HCT116 (cell line): ENCODE data around the gene APELA. TPM values are rescaled to one million over a fixed set of nuclear protein-coding genes. Genes with fewer than 3 reads are reported as not detected.
"Not testable (repeated sequence)": the region's sequence is repeated elsewhere in the genome, so short reads cannot be mapped to it uniquely, and the experiment has no call there.

Experiments
- ATAC-seq: fragments of 200-7000 bp; cut with Tn5 transposase; 2 replicates; pipeline ENCODE4 v1.9.1; 2020; ENCODE audit warnings: mild to moderate bottlenecking, moderate library complexity
- BruUV-seq: library from RNA; stranded (reverse); fragments of 400-500 nt; replicated peaks from 2 replicates; lab custom pipeline; 2021; lab: Mats Ljungman, UMichigan
- CTCF ChIA-PET: fragments of 300-600 bp; sonication (Branson Sonifier 250); formaldehyde crosslinking; loops from one replicate; lab custom pipeline; 2021; ENCODE audit warnings: antibody characterized with exemption; lab: Charles Lee
- POLR2A ChIA-PET: fragments of 300-600, 350-600 bp; sonication (Branson Sonifier 250); formaldehyde crosslinking; loops from one replicate; lab custom pipeline; 2021; ENCODE audit warnings: antibody characterized with exemption; lab: Charles Lee
- RAD21 ChIA-PET, 2 experiments: fragments of 300-600 bp; sonication (Branson Sonifier 250); formaldehyde crosslinking; loops; one replicate each; lab custom pipeline; 2023; ENCODE audit warnings: low total read pairs in 2 of 2; ENCODE audit not compliant: uncharacterized antibody in 2 of 2, unreplicated experiment in 2 of 2, low non-redundant PET in 1 of 2; lab: Charles Lee
- DNase-seq: peaks from one replicate; pipeline ENCODE4 v3.0.0-alpha.2; 2010; ENCODE audit warnings: low read depth, low spot score
- H2AFZ ChIP-seq: fragments of 200-600 bp; shearing (Covaris generic), sonication (generic); 2 replicates; pipeline ENCODE4 v1.6.1; 2017; ENCODE audit warnings: low read depth, mixed run types, mixed read lengths, antibody characterized with exemption, low read length; ENCODE audit not compliant: poor library complexity, severe bottlenecking
- H3K27ac ChIP-seq: 2 replicates; pipeline ENCODE4 v1.5.1; 2012; ENCODE audit warnings: low read depth, low read length
- H3K27me3 ChIP-seq: fragments of 200-600 bp; sonication (generic); 2 replicates; pipeline ENCODE4 v1.6.1; 2016; ENCODE audit warnings: mixed run types, low read length, mixed read lengths; ENCODE audit not compliant: insufficient read depth
- H3K36me3 ChIP-seq, 2 experiments: fragments of 200-500 bp in 1 of 2; fragments of 200-600 bp in 1 of 2; sonication (Bioruptor generic) in 1 of 2; sonication (generic) in 1 of 2; 2 replicates each; pipeline versions ENCODE4 v1.5.1 to v1.6.1; 2014 to 2016; ENCODE audit warnings: low read length in 2 of 2, inconsistent platforms in 1 of 2, mixed read lengths in 1 of 2, mixed run types in 1 of 2; ENCODE audit not compliant: insufficient read depth in 2 of 2, control insufficient read depth in 1 of 2
- H3K4me1 ChIP-seq, 2 experiments: fragments of 200-600 bp in 1 of 2; sonication (generic) in 1 of 2; 2 replicates each; pipeline versions ENCODE4 v1.5.1 to v1.6.1; 2012 to 2017; ENCODE audit warnings: low read length in 2 of 2, inconsistent platforms in 1 of 2, mild to moderate bottlenecking in 1 of 2, mixed read lengths in 1 of 2, mixed run types in 1 of 2, moderate library complexity in 1 of 2; ENCODE audit not compliant: insufficient read depth in 2 of 2, control insufficient read depth in 1 of 2
- H3K4me2 ChIP-seq: fragments of 200-600 bp; sonication (generic); 2 replicates; pipeline ENCODE4 v1.6.1; 2017; ENCODE audit warnings: mixed run types, low read length, mixed read lengths
- H3K4me3 ChIP-seq, 2 experiments: fragments of 200-600 bp in 1 of 2; sonication (generic) in 1 of 2; replicated peaks in 1 of 2; 2 replicates each; pipeline ENCODE4 v1.5.1; 2011 to 2016; ENCODE audit warnings: low read length in 2 of 2, control low read depth in 1 of 2, low read depth in 1 of 2, mild to moderate bottlenecking in 1 of 2, mixed read lengths in 1 of 2, mixed run types in 1 of 2
- H3K79me2 ChIP-seq: fragments of 200-600 bp; sonication (generic); 2 replicates; pipeline ENCODE4 v1.6.1; 2017; ENCODE audit warnings: mild to moderate bottlenecking, mixed run types, low read length, moderate library complexity, mixed read lengths; ENCODE audit not compliant: insufficient read depth
- H3K9ac ChIP-seq: fragments of 200-600 bp; sonication (generic); 2 replicates; pipeline ENCODE4 v1.6.1; 2016; ENCODE audit warnings: low read length, mixed read lengths
- H3K9me2 ChIP-seq: fragments of 200-600 bp; sonication (generic), shearing (Covaris generic); 2 replicates; pipeline ENCODE4 v1.6.1; 2017; ENCODE audit warnings: mixed run types, mild to moderate bottlenecking, moderate library complexity; ENCODE audit not compliant: insufficient read depth
- H3K9me3 ChIP-seq, 2 experiments: fragments of 200-500 bp in 1 of 2; fragments of 200-600 bp in 1 of 2; sonication (Bioruptor generic) in 1 of 2; sonication (generic) in 1 of 2; 2 replicates each; pipeline ENCODE4 v1.6.1; 2014 to 2017; ENCODE audit warnings: low read length in 2 of 2, mixed read lengths in 2 of 2, inconsistent platforms in 1 of 2, low read depth in 1 of 2, mild to moderate bottlenecking in 1 of 2, mixed run types in 1 of 2, moderate library complexity in 1 of 2; ENCODE audit not compliant: control insufficient read depth in 1 of 2, insufficient read depth in 1 of 2
- H4K20me1 ChIP-seq: fragments of 200-600 bp; sonication (generic), shearing (Covaris generic); 2 replicates; pipeline ENCODE4 v1.6.1; 2017; ENCODE audit warnings: mixed run types, mild to moderate bottlenecking, moderate library complexity; ENCODE audit not compliant: insufficient read depth
- CTCF ChIP-seq, 3 experiments: fragments of 200-600 bp in 1 of 3; sonication (generic) in 1 of 3; IDR thresholded peaks in 2 of 3; conservative IDR thresholded peaks in 1 of 3; 2 replicates each; pipeline ENCODE4 v1.5.1; 2012 to 2017; ENCODE audit warnings: low read depth in 2 of 3, low read length in 2 of 3, antibody characterized with exemption in 1 of 3, borderline replicate concordance in 1 of 3, control low read depth in 1 of 3, mild to moderate bottlenecking in 1 of 3, mixed read lengths in 1 of 3, mixed run types in 1 of 3, moderate library complexity in 1 of 3; ENCODE audit not compliant: insufficient read depth in 1 of 3
- REST ChIP-seq: IDR thresholded peaks from 2 replicates; pipeline ENCODE4 v1.6.1; 2012; ENCODE audit warnings: low read depth
- intact Hi-C: fragments of 100-400 bp; cut with micrococcal nuclease; formaldehyde crosslinking; loops from 2 replicates; pipeline ENCODE4 v1.10.0; 2022
- total RNA-seq: library from RNA; stranded (reverse); gene quantifications from one replicate; pipeline ENCODE4 v1.2.1, GENCODE V29; 2021; ENCODE audit not compliant: unreplicated experiment

The APELA gene
- total RNA-seq, 1 experiment from 2014 or later, result not detected

- H4K20me1 ChIP-seq, H2AFZ ChIP-seq, H3K4me3 ChIP-seq, H3K4me2 ChIP-seq, H3K4me1 ChIP-seq, BruUV-seq, H3K27ac ChIP-seq, DNase-seq, RAD21 ChIA-PET, H3K9me3 ChIP-seq, H3K27me3 ChIP-seq, ATAC-seq, H3K9me2 ChIP-seq, H3K79me2 ChIP-seq, H3K9ac ChIP-seq, H3K36me3 ChIP-seq: not testable (repeated sequence)
- ChIA-PET CTCF (interaction anchor here (0.6 to 1.1 kb wide), 7 partner anchors 11 to 177 kb away, joined by 3 to 7 read pairs (median 4); partner anchors contain the start of gene TMEM192), POLR2A (interaction anchor here (1.6 kb wide), 1 partner anchor 11 kb away, joined by 3 read pairs; no protein-coding TSS in a partner anchor)
- intact Hi-C loops, result loop anchor here (5.0 to 10.0 kb wide), 2 partner anchors 159 kb away; no protein-coding TSS in a partner anchor
Observed at GRCh38 chr4:164935865-164936606, 59.1 kb downstream of the APELA start.

- ChIA-PET CTCF (interaction anchor here (1.3 to 1.4 kb wide), 2 partner anchors 14 to 159 kb away, joined by 3 read pairs; no protein-coding TSS in a partner anchor), POLR2A (no interaction called here), RAD21 (no interaction called here)
- H3K4me1 ChIP-seq, result no peaks in the 10 kb centered on the region
- intact Hi-C loops, result loop anchor here (1.0 to 10.0 kb wide), 3 partner anchors 60 to 160 kb away; no protein-coding TSS in a partner anchor
- no peaks in the 10 kb centered on the region for H3K9me3 ChIP-seq
- no peak for DNase-seq
- H3K27ac ChIP-seq, result no peak overlapping the region
- H4K20me1 ChIP-seq, result no peaks in the 10 kb centered on the region
- no peaks in the 10 kb centered on the region for H3K9me2 ChIP-seq
- no peaks in the 10 kb centered on the region for H3K79me2 ChIP-seq
- H3K9ac ChIP-seq, result no peak overlapping the region
- no TSS peak for BruUV-seq
- H3K27me3 ChIP-seq, result no peaks in the 10 kb centered on the region
- no peak overlapping the region for H3K4me2 ChIP-seq
- H2AFZ ChIP-seq, result no peak overlapping the region
- H3K36me3 ChIP-seq, result no peaks in the 10 kb centered on the region
- no peak overlapping the region for H3K4me3 ChIP-seq
- peak; percentile 80 for ATAC-seq
- TF ChIP-seq REST, result no peak
- peak in 2 of 3 experiments; percentile 47 to 48; a peak in 4 of 6 replicates for TF ChIP-seq CTCF (IDR thresholded peaks at IDR 0.05 in 2 of 3, conservative IDR thresholded peaks at IDR 0.05 in 1 of 3; ENCODE audit: borderline replicate concordance in 1 of 3, insufficient read depth in 1 of 3, low read depth in 2 of 3, low read length in 2 of 3)
Observed at GRCh38 chr4:164937576-164938270, 60.7 kb downstream of the APELA start.
